GM08714 (cell line): ENCODE results near the gene FRMD3.

Source experiments
- H3K4me3 ChIP-seq: fragments of 200-500 bp; sonication (Bioruptor generic); 2 replicates; pipeline ENCODE4 v1.5.1; 2014; ENCODE audit warnings: mild to moderate bottlenecking, low read length, inconsistent platforms
- ZNF274 ChIP-seq: IDR thresholded peaks from 2 replicates; pipeline ENCODE4 v1.6.1; 2012; ENCODE audit warnings: mild to moderate bottlenecking, low read depth, low read length

FRMD3 gene

GRCh38 chr9:83312537-83312936 lies 225.7 kb downstream of the FRMD3 start:
- TF ChIP-seq ZNF274, result no peak
- no peak overlapping the region for H3K4me3 ChIP-seq

DNA sequence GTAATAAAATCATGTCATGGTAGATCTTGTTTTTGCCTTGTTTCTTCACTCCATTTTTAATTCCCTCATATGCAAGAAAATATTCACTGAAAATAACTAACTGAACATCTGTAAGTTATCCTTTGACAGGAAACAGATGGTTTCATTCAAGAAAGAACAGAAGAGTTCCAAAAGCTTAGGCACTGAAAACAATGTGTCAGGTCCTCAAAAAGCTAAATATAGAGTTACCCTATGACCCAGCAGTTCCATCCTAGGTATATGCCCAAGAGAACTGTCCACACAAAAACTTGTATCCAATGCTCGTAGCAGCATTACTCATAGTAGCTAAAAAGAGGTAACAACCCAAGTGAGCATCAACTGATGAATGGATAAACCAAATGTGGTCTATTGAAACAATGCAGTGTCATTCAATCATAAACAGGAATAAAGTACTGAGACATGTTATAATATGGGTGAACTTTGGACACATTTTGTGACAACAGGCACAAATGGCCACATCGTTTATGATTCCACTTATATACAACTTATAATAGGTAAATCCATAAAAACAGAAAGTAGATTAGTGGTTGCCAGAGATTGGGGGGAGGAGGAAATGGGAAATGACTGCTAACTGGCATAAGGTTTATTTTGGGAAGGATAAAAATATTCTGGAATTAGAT lies 231.0 kb downstream of the FRMD3 start:
- no peak for TF ChIP-seq ZNF274
- H3K4me3 ChIP-seq, result no peak overlapping the region

DNA sequence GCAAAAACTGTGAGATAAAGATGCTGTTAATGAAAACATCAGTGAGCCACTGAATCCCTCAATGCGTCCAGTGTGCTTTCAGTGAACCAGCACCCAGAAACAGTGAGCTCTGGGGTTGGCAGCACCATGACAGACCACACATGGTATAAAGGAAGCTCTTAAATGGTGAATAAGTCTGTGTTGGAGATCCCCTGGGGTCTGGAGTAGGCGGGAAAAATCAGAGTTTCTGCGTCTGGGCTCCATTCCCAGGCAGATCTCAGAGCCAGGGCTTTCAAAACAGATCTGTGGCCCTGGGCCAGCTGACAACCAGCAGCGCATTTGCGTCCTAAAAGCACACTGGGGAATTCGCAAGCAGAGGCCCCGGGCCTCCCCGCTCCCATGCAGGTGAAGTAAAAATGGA lies 233.5 kb downstream of the FRMD3 start:
- no peak overlapping the region for H3K4me3 ChIP-seq
- TF ChIP-seq ZNF274, result no peak

DNA sequence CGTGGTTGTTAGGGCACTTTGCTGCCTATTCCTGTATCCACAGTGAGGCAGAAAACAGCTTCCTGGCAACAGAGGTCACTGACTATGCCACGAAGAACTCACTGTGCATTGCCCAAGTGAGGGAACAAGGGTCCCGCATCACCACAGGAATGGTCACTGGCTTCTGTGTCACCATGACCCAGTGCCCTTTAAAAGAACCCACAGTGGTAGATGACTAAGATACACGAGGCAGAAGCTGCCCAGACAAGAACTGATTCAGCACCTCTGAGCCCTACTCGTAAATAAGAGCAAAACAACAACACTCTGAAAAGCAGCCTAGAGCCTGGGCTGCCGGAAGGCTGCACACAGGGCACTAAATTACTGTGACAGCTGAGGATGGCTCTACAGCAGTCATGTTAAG lies 238.6 kb downstream of the FRMD3 start:
- TF ChIP-seq ZNF274, result no peak
- no peak overlapping the region for H3K4me3 ChIP-seq

DNA sequence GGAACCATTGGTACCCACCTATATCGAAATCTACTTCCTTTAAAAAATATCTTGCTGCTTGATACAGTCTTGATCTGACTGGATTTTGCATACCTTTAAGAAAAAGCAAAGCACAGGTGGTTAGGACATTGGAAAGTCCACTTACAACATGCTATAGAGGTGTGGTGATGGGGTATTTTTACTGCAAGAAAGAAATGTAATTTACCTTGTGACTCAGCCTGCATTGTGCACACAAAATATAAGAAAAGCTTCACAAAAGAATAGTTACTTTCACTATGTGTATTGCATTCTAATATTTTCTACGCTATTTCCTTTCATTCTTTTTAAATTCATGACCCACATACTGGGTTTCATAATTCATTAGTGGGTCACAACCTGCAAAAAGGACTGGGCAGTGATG lies 239.1 kb downstream of the FRMD3 start:
- no peak overlapping the region for H3K4me3 ChIP-seq
- TF ChIP-seq ZNF274, result no peak

- no peak for TF ChIP-seq ZNF274
- no peak overlapping the region for H3K4me3 ChIP-seq
Measured at GRCh38 chr9:83296123-83296522, 242.1 kb downstream of the FRMD3 start.

- H3K4me3 ChIP-seq, result no peak overlapping the region
- no peak for TF ChIP-seq ZNF274
Measured at GRCh38 chr9:83294816-83295215, 243.4 kb downstream of the FRMD3 start.

GRCh38 chr9:83291196-83291595 lies 247.0 kb downstream of the FRMD3 start:
- no peak overlapping the region for H3K4me3 ChIP-seq
- TF ChIP-seq ZNF274, result no peak

DNA sequence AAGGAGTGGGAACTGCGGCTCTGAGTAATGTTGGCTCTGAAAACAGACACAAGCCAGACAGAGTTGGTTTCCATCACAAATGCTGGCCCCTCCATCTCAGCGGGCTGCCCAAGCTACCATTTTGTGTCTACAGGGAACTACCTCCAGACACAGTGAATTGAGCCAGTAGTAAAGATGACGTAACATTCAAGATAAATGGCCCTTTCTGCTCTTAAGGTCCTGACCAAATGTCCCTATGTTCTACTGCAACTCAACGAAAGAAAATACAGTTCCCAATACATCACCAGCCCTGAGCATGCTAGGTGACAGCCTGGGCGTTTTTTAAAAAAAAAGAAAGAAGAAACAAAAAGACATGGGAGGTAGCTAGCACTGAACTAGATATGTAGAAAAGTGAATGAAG lies 247.5 kb downstream of the FRMD3 start:
- no peak overlapping the region for H3K4me3 ChIP-seq
- TF ChIP-seq ZNF274, result no peak

DNA sequence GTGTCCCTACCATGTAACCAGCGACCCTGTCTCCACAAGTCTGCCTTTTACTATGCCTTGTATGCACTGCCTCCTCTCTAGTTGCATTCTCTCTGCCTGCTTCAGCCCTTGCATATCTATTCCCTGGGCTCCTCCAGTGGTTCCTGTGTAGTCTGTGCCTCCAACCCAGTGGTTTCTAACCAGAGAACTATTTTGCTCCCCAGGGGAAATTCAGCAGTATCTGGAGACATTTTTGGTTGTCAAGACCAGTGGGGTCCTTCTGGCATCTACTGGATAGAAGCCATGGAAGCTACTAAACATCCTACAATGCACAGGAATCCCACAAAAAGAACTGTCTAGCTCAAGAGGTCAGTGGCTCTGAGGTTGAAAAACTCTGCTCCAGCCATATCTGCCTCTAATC lies 251.2 kb downstream of the FRMD3 start:
- no peak overlapping the region for H3K4me3 ChIP-seq
- no peak for TF ChIP-seq ZNF274

- no peak for TF ChIP-seq ZNF274
Measured at GRCh38 chr9:83285445-83286225, 252.6 kb downstream of the FRMD3 start.

DNA sequence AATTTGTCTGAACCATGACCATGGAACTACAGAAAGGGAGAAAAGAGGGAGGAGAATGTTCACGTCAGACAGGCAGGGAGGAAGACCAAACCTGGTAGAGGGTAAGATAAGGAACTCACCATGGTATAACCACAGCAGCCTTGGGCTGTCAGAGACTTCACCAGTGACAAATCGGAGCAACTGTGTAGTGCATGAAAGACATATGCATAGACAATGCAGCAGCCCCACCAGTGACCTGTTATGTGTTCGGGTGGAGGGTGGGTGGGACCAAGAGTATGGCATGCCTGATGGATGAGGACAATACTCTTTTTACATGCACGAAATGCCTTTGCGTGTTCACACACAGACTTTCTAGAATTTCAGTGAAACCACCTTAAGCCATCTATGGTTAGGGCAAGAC lies 253.5 kb downstream of the FRMD3 start:
- no peak for TF ChIP-seq ZNF274
- H3K4me3 ChIP-seq, result no peak overlapping the region

More at GRCh38 chr9:83285445-83286225, 252.6 kb downstream of the FRMD3 start:
- no peak overlapping the region for H3K4me3 ChIP-seq

DNA sequence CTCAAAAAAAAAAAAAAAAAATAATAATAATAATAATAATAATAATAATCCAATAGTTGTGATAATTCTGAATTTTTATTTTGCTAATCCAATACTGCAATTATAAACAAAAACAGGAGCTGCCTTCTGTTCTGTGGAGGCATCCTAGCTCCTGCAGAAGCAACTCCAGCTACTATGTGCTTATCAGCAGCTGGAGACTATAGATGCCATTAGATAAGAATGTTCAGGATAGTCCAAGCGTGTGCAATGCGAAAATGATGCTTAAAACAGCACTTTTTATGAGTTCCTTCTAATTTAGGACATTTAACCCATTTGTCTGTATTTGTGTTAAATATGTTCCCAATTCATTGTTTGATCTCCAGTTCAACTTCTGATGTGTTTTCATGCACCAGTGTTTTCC lies 254.7 kb downstream of the FRMD3 start:
- TF ChIP-seq ZNF274, result no peak
- H3K4me3 ChIP-seq, result no peak overlapping the region

GRCh38 chr9:83281306-83282255 lies 256.6 kb downstream of the FRMD3 start:
- no peak for TF ChIP-seq ZNF274
- no peak overlapping the region for H3K4me3 ChIP-seq
